Keratinocyte (primary cell): ENCODE measurements around the gene CHMP2A. TPM values are rescaled to one million over a fixed set of nuclear protein-coding genes. Genes with fewer than 3 reads are reported as not detected.
A peak's percentile ranks its signal among the peaks of the same experiment; 100 is the strongest.
"Not testable (repeated sequence)": the region's sequence is repeated elsewhere in the genome, so short reads cannot be mapped to it uniquely, and the experiment has no call there.

ENCODE experiments used
- DNase-seq: peaks from one replicate; pipeline ENCODE4 v3.0.0-alpha.2; 2011; ENCODE audit warnings: low read depth, missing footprints, low spot score
- FAIRE-seq: peaks from 2 replicates; lab custom pipeline; 2011; peaks lifted over from hg19 to GRCh38; lab: Jason Lieb, UNC
- H2AFZ ChIP-seq: 2 replicates; pipeline ENCODE4 v1.6.0; 2012; ENCODE audit warnings: low read length, control low read depth, inconsistent platforms; ENCODE audit not compliant: control insufficient read depth
- H3K27ac ChIP-seq: 2 replicates; pipeline ENCODE4 v1.5.1; 2011; ENCODE audit warnings: low read length; ENCODE audit not compliant: control insufficient read depth, insufficient read depth
- H3K27me3 ChIP-seq: 3 replicates; pipeline ENCODE4 v1.6.0; 2011; ENCODE audit warnings: low read length; ENCODE audit not compliant: control insufficient read depth, insufficient read depth; ENCODE audit errors: extremely low read depth
- H3K36me3 ChIP-seq, 2 experiments: 2 replicates in 1 of 2; 3 replicates in 1 of 2; pipeline ENCODE4 v1.5.1; 2011; ENCODE audit warnings: low read length in 2 of 2, mild to moderate bottlenecking in 1 of 2; ENCODE audit not compliant: control insufficient read depth in 2 of 2, insufficient read depth in 2 of 2; ENCODE audit errors: extremely low read depth in 1 of 2
- H3K4me1 ChIP-seq: 3 replicates; pipeline ENCODE4 v1.5.1; 2011; ENCODE audit warnings: low read length; ENCODE audit not compliant: control insufficient read depth, insufficient read depth; ENCODE audit errors: extremely low read depth
- H3K4me2 ChIP-seq: 3 replicates; pipeline ENCODE4 v1.6.0; 2011; ENCODE audit warnings: low read depth, low read length; ENCODE audit not compliant: control insufficient read depth, insufficient read depth; ENCODE audit errors: extremely low read depth
- H3K4me3 ChIP-seq, 3 experiments: fragments of 200-600 bp in 1 of 3; sonication (generic) in 1 of 3; 2 replicates in 2 of 3; 3 replicates in 1 of 3; pipeline ENCODE4 v1.5.1; 2011 to 2016; ENCODE audit warnings: low read length in 3 of 3, mild to moderate bottlenecking in 3 of 3, control low read depth in 2 of 3, inconsistent platforms in 1 of 3, low read depth in 1 of 3, mixed read lengths in 1 of 3, mixed run types in 1 of 3, moderate library complexity in 1 of 3; ENCODE audit not compliant: control insufficient read depth in 2 of 3, insufficient read depth in 2 of 3; ENCODE audit errors: extremely low read depth in 1 of 3
- H3K79me2 ChIP-seq: 2 replicates; pipeline ENCODE4 v1.6.0; 2012; ENCODE audit warnings: low read length; ENCODE audit not compliant: control insufficient read depth, insufficient read depth
- H3K9ac ChIP-seq: 3 replicates; pipeline ENCODE4 v1.6.0; 2011; ENCODE audit warnings: low read length; ENCODE audit not compliant: control insufficient read depth, insufficient read depth; ENCODE audit errors: extremely low read depth
- H3K9me1 ChIP-seq: 3 replicates; pipeline ENCODE4 v1.6.0; 2011; ENCODE audit warnings: low read length; ENCODE audit not compliant: control insufficient read depth, insufficient read depth; ENCODE audit errors: extremely low read depth
- H3K9me3 ChIP-seq: 2 replicates; pipeline ENCODE4 v1.5.1; 2012; ENCODE audit warnings: low read depth, low read length; ENCODE audit not compliant: control insufficient read depth
- H4K20me1 ChIP-seq: 3 replicates; pipeline ENCODE4 v1.6.0; 2011; ENCODE audit warnings: low read length; ENCODE audit not compliant: control insufficient read depth, insufficient read depth; ENCODE audit errors: extremely low read depth
- CTCF ChIP-seq, 3 experiments: IDR thresholded peaks in 1 of 3; conservative IDR thresholded peaks in 1 of 3; optimal IDR thresholded peaks in 1 of 3; 2 replicates in 2 of 3; 3 replicates in 1 of 3; pipeline versions ENCODE3 to v1.5.1; 2011; ENCODE audit warnings: low read length in 3 of 3, mild to moderate bottlenecking in 3 of 3, moderate library complexity in 2 of 3, control low read depth in 1 of 3, inconsistent platforms in 1 of 3; ENCODE audit not compliant: insufficient read depth in 2 of 3; ENCODE audit errors: extremely low read depth in 1 of 3
- EZH2 ChIP-seq: IDR thresholded peaks from one replicate; pipeline ENCODE4 v1.6.1; 2012; ENCODE audit warnings: inconsistent platforms, mild to moderate bottlenecking, low read length, moderate library complexity
- dilution Hi-C: fragments of 300-500 bp; cut with MboI; formaldehyde crosslinking; loops from one replicate; pipeline ENCODE4 v1.7.0; 2020; ENCODE audit warnings: low sequenced_read_pairs; ENCODE audit not compliant: extremely low pct_ligation_motif_present
- polyA plus RNA-seq, 5 experiments: library from polyadenylated mRNA; depleted of rRNA in 3 of 5; stranded (reverse) in 3 of 5; stranded (forward) in 1 of 5; unstranded in 1 of 5; fragments of >200 nt; gene quantifications; 1 replicate in 1 of 5; 2 replicates in 3 of 5; 3 replicates in 1 of 5; pipeline versions ENCODE4 v1.2.1 to v1.2.3, GENCODE V29; 2011 to 2012; ENCODE audit warnings: missing spikeins in 2 of 5, low read depth in 1 of 5, low replicate concordance in 1 of 5

Gene CHMP2A
- polyA plus RNA-seq, 1 donor (not counting 4 experiments of a cell fraction or from before 2014, with no cell fraction given): 115 TPM

GRCh38 chr19:58543826-58544590, 10.9 kb downstream of the CHMP2A start, which contains the start of gene TRIM28:
Gene TRIM28 (plus strand): TSS chr19:58544064. CDS start chr19:58544758, 694 bp downstream.
- Histone ChIP-seq H3K9me3 (no peaks in the 10 kb centered on the region), H3K4me3 (peak within 1 kb of the TSS; percentile 65 to 93 (median 83)), H3K4me2 (peak within 1 kb of the TSS; percentile 97), H3K4me1 (peaks cover 16% of the 10 kb centered on the region), H3K9me1 (peaks cover 9% of the 10 kb centered on the region), H3K79me2 (peaks cover 44% of the 10 kb centered on the region), H4K20me1 (peaks cover 37% of the 10 kb centered on the region), H2AFZ (peak within 1 kb of the TSS; percentile 80), H3K36me3 (peaks cover 23 to 33% of the 10 kb centered on the region in 2 experiments), H3K27ac (peak within 1 kb of the TSS; percentile 89), H3K9ac (peak within 1 kb of the TSS; percentile 89), H3K27me3 (peaks cover 7% of the 10 kb centered on the region)
- FAIRE-seq: peak; percentile 57
- peak; percentile 90 for DNase-seq
- dilution Hi-C loops: no loop called here
- TF ChIP-seq EZH2 (no peak), CTCF (optimal IDR thresholded peaks at IDR 0.05 in 1 of 3, IDR thresholded peaks at IDR 0.05 in 1 of 3, conservative IDR thresholded peaks at IDR 0.05 in 1 of 3; ENCODE audit: extremely low read depth in 1 of 3, insufficient read depth in 2 of 3, low read length in 3 of 3) (no peak)

DNA sequence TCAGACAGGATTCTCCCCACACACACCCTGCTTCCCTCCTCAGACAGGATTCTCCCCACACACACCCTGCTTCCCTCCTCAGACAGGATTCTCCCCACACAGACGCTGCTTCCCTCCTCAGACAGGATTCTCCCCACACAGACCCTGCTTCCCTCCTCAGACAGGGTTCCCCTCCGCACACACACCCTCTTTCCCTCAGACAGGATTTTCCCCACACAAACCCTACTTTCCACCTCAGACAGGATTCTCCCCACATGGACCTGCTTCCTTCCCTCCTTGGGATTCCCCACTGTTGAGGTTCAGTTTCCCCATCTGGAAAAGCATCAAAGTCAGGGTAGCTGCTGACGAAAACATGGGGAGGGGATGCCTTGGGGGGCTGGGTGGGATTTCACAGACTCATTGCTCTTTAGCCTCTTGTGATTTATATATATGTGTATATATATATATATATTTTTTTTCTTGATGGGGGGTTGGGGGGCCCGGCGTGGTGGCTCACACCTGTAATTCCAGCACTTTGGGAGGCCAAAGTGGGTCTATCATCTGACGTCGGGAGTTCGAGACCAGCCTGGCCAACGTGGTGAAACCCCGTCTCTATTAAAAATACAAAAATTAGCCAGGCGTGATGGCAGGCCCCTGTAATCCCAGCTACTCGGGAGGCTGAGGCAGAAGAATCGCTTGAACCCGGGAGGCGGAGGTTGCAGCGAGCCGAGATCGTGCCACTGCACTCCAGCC, 12.1 kb downstream of the CHMP2A start:
- H3K4me2 ChIP-seq, dilution Hi-C loops, FAIRE-seq, H3K27ac ChIP-seq, H3K4me3 ChIP-seq, H3K9me1 ChIP-seq, DNase-seq, H2AFZ ChIP-seq, H3K9me3 ChIP-seq, H3K9ac ChIP-seq: not testable (repeated sequence)
- H3K27me3 ChIP-seq: peaks cover 11% of the 10 kb centered on the region
- H3K36me3 ChIP-seq: peaks cover 15 to 21% of the 10 kb centered on the region in 2 experiments
- H4K20me1 ChIP-seq: peaks cover 29% of the 10 kb centered on the region
- H3K79me2 ChIP-seq: peaks cover 32% of the 10 kb centered on the region
- peaks cover 22% of the 10 kb centered on the region for H3K4me1 ChIP-seq

DNA sequence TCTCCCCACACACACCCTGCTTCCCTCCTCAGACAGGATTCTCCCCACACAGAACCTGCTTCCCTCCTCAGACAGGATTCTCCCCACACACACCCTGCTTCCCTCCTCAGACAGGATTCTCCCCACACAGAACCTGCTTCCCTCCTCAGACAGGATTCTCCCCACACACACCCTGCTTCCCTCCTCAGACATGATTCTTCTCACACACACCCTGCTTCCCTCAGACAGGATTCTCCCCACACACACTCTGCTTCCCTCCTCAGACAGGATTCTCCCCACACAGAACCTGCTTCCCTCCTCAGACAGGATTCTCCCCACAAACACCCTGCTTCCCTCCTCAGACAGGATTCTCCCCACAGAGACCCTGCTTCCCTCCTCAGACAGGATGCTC, 15.7 kb downstream of the CHMP2A start:
- H3K4me3 ChIP-seq, H3K9me1 ChIP-seq, dilution Hi-C loops, H3K36me3 ChIP-seq, H3K27ac ChIP-seq, DNase-seq, H3K4me1 ChIP-seq, H3K79me2 ChIP-seq, H3K9me3 ChIP-seq, FAIRE-seq, H3K4me2 ChIP-seq, H2AFZ ChIP-seq, H4K20me1 ChIP-seq: not testable (repeated sequence)
- Histone ChIP-seq H3K27me3 (peaks cover 11% of the 10 kb centered on the region), H3K9ac (peak overlapping the region; percentile 52)
